ENCODE measurements around the gene TRIM23.

- TF ChIP-seq, protein P1, sequence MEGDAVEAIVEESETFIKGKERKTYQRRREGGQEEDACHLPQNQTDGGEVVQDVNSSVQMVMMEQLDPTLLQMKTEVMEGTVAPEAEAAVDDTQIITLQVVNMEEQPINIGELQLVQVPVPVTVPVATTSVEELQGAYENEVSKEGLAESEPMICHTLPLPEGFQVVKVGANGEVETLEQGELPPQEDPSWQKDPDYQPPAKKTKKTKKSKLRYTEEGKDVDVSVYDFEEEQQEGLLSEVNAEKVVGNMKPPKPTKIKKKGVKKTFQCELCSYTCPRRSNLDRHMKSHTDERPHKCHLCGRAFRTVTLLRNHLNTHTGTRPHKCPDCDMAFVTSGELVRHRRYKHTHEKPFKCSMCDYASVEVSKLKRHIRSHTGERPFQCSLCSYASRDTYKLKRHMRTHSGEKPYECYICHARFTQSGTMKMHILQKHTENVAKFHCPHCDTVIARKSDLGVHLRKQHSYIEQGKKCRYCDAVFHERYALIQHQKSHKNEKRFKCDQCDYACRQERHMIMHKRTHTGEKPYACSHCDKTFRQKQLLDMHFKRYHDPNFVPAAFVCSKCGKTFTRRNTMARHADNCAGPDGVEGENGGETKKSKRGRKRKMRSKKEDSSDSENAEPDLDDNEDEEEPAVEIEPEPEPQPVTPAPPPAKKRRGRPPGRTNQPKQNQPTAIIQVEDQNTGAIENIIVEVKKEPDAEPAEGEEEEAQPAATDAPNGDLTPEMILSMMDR (IDR thresholded peaks at IDR 0.05) = no peak
- TF ChIP-seq POLR2A (IDR thresholded peaks at IDR 0.05) = no peak
Measured at GRCh38 chr5:65539827-65540226, 84.3 kb downstream of the TRIM23 start.
